Measurements from ENCODE around the gene COL28A1. TPM values are rescaled to one million over a fixed set of nuclear protein-coding genes. Genes with fewer than 3 reads are reported as not detected.
"Not testable (repeated sequence)": the region's sequence is repeated elsewhere in the genome, so short reads cannot be mapped to it uniquely, and the experiment has no call there.

The COL28A1 gene
- polyA plus RNA-seq, 10 donors = 0.51 to 1.8 (median 0.90) TPM

DNA sequence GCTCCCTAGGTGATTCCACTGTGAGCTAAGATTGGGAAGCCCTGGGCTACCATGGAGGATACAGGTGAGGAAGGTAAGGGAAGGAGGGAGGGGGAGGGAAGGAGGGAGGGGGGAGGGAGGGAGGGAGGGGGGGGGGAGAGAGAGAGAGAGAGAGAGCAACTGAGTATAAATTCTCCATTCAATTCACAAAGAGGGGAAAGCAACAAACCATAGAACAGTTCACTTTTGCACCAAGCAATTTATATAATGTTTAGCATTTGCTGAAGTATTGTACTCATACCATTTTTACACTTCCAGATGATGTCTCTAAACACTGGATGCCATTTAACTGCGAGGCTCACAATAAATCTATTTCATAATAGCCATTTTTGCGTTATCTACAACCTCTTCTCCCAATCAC, 118.3 kb downstream of the COL28A1 start:
- DNase-seq = no peak

DNA sequence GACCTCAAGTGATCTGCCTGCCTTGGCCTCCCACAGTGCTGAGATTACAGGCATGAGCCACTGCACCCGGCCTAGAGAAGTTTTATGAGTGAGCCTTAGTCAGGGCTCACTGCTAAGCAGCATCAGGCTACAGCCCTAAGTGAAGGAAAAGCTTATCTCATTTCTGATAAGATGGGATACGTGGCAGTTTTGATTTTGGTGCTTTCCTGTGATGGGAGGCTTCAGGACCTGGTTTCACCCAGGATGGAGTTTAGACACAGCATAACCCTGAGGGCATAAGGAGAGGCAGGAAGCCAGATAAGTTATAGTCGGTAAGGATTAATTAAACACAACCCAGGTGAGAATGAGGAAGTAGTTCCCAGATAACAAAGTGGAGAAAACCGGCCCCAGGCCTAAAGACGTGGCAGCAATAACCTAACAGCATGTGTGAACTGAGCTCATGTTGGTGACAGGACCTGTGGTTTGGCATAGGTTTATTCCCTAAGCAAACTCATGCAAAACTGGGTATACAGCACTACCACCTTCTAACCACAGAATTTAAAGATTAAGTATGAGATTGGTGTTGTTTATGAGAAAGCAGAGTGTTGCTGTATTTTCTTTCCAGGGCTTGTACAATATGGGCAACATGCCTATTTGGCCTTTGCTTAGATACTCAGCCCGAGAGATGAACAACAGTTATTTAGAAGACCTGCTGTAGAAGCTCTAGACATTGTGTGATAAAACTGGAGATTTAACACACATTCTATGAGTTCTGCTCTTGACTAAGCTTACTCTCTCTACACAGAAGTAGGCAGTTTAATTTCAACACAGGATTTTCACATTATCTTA, 119.4 kb downstream of the COL28A1 start:
- peak in 1 of 3 donors; percentile 34 for DNase-seq

DNA sequence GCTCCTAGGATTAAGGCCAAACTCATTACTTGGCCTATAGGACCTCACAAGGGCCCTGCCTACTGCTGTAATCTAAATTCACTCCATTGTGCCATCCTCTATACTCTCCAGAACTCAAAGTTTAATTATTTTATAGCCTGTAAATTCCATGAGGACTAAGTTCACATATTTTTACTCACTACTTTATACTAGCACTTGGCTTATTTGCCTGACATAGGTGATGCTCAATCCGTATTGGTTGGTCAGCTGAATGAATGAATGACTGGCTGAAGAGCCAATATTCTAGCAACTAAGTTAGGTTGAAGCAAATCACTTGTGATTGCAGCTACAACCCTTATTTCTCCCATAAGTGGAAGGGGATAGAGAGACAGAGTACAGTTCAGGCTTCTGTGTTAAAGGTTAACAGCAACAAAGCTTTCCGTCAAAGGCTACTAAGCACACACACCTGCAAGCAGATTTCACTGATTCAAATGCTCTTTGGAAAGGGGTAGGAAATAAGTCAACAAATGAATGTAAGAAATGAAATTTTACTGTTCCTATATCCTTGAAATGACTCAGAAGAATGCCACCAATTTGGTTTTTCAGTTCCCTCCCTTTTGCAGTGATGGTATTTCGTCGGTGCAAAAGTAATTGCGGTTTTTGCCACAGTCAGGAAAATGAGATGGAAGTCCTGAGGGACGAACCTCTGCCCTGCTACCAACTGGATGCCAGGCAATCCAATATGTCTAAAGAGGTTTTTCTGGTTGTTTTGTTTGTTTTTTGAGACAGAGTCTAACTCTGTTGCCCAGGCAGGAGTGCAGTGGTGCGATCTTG, 120.7 kb downstream of the COL28A1 start:
- no peak for DNase-seq

DNA sequence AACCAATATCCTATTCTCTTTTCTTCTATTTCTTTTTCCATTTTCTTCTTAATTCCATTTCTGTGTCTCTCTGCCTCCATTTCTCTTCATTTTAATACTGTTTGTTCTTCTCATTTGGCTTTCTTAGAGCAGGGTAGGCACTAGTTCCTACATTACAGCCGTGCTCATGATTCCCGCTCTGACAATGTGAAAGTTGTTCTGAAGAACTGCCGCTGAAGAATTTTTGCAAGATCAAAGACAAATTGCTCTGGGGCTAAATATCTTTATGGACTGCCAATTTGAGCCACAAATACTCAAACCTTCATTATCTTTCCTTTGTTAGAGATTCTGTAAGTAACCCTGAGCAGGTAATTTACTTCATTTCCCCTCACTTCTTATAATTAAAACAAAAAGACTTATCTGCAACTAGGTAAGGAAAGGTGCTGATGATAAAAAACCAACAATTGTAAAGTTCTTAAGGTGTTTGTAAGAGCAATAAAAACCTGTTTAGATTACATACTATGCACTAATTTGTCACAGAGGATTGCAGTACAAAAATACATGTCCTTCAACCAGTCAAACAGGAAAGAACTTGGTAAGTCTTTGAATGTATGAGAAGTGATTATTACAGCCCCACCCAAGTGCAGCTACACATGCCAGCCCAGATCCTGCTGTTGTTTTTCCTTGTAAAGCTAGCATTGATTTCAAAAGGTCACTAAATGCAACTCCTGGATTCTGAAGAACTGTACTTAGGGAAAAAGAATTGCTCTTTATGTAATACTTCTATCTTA, 127.5 kb downstream of the COL28A1 start:
- DNase-seq = no peak

DNA sequence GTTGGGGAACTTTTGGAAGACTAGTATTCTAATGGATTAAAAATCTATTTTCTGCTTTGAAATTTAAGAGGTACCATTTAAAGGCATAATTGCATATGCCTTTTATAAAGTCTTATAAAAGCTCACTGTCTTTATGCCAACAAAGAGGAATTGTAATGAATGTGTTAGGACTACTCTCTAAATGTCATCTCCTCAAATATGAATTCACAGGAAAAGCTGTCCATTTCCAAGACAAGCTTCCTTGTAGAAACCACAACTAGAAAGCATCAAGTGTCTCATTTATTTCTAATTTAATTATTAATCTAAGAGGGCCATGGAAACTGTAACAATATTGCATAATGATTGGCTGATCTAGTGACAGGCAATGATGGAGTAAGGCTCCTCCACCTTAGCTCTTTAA, 130.2 kb downstream of the COL28A1 start:
- no peak for DNase-seq

DNA sequence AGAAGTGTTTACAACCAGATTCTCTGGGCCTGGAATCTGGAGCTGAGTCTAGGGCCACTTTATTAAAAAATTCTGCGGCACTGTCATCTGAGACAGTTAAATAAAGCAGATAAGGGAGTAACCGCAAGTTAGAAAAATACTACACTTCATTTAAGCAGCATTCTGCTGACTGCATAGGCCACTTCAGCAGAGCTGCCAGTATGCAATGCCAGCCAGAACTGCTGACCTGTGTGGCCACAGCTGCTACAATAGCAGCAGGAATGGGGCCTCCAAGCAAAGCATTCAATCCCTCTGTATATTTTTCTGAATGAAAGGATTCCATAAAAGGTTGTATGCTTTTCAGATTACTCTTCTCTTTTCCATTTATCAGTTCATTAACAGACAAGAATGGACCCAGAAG, 136.0 kb downstream of the COL28A1 start:
- no peak for DNase-seq

DNA sequence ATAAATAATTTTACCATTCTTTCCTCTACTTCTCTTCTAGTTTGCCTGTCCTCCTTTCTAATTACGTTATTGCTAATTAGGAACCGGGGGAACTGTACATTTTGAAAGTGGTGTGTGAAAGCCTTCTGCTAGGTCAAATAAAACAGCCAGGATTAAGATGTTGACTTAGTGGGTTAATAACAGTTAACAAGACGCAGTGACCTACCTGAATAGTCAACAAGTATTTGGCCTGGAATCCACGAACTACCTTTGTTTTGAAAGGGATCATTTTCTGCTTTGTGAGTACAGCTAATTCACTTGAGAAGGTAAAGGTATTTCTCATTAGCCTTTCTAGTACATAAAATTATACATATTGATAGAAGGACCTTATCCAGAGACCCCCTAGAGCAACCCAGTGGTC, 139.9 kb downstream of the COL28A1 start:
- no peak for DNase-seq

DNA sequence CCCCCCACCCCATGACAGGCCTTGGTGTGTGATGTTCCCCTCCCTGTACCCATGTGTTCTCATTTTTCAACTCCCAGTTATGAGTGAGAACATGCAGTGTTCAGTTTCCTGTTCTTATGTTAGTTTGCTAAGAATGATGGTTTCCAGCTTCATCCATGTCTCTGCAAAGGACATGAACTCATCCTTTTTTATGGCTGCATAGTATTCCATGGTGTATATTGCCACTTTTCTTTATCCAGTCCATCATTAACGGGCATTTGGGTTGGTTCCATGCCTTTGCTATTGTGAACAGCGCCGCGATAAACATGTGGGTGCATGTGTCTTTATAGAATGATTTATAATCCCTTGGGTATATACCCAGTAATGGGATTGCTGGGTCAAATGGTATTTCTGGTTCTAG, 147.5 kb downstream of the COL28A1 start:
- not testable (repeated sequence) for DNase-seq

DNA sequence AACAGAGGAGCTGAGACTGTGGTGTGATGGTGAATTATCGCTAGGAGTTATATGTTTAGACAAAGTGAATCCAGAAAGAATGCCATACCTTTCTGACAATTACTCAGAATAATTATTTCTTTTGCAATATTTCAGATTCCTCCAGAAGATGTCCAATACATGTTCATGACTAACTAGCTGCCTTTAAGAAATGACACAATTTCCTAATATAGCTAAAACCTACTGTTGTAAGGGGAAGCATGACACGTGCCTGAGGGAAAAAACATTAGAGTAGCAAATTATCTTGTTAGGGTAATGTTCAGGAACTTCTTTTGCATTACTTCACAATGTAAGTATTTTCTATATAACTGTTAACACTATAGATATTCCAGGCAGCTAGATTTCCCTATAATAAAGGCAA, 150.3 kb downstream of the COL28A1 start:
- no peak for DNase-seq

DNA sequence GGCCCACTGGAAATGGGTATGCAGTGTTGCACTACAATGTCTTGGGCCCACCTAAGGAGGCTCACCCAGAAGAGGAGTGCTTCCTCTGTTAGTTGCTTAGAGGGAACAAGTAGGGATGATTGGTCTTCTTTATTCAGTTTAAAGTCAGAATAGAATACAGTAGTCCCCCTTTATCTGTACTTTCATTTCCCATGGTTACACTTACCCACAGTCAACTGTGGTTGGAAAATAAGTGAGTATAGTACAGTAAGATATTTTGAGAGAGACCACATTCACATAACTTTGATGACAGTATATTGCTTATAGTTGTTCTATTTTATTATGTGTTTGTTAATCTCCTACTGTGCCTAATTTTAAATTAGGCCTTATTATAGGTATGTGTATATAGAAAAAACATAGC, 151.4 kb downstream of the COL28A1 start:
- DNase-seq = no peak

DNA sequence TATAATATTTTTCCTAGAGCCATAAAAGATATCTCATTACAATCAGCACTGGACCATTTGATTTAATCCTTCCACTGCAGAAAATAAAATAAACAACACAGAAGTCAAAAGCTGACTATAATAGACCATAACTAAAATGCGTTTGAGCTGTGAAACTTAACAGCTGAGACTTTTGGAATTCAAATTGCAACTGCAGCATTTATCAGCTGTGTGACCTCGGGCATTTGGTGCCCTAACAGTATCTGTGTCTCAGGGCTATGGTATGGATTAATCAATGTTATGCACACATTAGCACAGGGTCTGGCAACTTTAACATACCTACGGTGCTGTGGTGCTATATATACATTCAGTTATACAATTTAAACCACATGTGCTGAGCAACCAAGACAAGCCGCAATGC, 160.1 kb downstream of the COL28A1 start:
- DNase-seq = peak in 2 of 3 donors; percentile 4 to 20

DNA sequence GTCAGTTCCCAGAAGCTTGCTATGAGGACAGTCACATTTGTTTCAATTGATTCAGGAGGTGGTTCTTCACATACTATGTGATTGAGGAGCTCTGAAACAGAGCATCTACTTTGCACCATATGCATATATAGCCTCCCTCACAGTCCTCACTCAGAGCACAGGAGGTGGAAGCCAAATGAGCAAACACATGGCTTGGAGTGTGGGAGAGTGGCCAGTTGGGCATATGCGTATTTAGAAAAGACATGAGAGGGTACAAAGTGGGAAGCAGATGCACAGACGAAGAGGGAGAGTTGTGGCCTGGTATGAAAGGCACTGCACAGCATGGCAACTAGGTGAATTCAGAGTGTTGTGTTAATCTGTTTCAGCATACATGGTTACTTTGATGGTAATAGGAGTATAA, 165.6 kb downstream of the COL28A1 start:
- no peak for DNase-seq

DNA sequence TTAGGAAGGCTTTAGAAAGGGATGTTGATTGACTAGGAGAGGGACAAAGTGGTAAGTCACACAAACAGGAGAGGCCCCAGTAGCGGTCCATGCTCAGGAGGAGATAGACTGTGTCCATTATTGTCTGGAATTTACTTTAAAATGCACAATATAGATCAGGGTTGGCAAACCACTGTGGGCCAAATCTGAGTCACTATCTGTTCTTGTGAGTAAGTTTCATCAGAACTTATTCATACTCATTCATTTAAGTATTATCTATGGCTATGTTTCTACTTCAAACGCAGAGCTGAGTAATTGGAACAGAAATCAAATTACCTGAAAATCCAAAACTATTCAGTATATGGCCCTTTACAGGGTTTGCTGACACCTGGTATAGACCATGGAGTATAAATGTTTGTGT, 166.5 kb downstream of the COL28A1 start:
- no peak for DNase-seq

DNA sequence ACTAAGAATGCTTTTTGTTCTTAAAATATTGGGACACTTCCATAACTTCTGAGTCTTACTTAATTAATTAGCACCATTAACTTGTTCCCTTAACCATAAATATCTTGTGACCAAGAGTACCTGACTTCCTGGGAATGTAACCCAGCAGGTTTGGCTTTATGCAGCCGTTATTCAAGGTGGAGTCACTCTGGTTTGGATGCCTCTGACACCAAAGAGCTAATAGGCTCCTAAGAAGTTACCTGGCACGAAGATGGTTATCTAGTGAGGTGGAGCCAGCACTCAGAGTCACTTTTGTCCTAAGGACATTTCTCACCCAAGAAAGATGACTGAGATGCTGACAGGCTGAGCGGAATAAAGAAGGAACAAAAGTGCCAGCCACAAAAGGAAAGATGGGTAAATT, 181.0 kb downstream of the COL28A1 start:
- DNase-seq = no peak

DNA sequence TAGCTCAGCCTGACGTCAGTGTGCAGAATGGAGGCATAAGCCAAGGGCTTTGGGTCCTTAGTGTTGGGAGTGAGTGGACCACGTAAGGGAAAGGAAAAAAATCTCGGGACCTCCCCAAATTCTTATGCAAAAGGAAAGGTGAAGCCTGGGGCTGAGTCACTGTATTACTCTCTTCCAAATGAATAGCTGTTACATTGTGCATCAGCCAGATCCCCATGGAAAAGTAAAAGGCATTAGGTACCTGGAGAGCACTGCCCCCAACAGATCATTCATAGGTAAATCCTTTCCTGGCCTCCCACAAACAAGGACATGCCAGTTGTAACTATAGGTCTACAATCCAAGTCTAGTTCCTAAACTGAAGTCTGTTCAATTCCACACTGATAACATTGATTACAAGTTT, 182.8 kb downstream of the COL28A1 start:
- DNase-seq = no peak

DNA sequence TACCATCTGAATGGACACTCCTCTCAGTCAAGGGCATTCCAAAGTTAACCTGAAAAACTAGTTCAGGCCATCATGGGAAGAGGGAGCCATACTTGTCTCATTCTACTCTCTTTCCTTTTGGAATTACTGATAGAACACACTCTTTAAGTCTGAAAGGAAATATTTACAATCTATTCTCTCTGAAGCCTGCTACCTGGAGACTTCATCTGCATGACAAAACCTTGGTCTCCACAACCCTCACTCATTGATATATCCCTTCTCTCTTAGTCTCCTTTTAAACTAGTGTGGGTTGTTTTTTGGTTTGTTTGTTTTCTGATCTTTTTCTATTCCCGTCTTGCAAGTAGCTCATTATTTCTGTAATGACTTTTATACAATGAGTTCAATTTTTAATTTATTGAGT, 183.8 kb downstream of the COL28A1 start:
- DNase-seq = no peak

DNA sequence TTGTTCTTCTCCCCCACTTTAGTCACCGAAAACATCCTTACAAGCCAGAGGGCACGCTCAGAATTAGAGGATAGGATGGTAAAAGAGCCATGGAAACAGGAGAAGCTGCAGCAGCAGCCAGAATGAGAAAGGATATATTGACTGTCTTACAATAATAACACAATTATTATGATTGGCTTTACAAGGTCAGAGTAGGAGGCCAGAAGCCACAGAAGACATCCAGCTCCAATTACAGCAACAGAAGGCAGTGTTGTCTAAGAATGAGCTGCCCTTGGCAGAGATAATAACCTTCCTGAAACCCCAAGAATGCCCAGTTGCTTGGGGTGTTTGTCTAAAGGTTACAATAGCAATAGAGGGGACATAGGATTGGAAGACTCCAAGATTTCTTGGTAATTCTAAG, 184.5 kb downstream of the COL28A1 start:
- no peak for DNase-seq

DNA sequence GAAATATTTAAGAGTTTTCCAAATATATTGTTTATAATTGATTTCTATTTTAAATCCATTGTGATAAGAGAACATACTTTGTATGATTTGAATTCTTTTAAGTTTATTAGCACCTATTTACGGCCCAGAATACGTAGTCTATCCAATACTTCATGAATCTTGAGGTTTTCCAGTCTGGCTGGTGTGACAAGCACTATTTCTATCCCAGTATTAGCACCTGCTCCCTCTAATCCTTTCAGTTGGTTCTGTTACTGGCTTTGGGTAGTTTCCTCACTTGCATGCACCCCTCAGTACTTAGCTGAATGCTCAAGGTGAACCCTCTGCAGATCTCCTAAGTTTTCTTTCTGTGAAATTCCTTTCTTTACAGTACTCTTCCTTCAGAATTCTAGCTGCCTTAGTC, 186.5 kb downstream of the COL28A1 start:
- DNase-seq = no peak

DNA sequence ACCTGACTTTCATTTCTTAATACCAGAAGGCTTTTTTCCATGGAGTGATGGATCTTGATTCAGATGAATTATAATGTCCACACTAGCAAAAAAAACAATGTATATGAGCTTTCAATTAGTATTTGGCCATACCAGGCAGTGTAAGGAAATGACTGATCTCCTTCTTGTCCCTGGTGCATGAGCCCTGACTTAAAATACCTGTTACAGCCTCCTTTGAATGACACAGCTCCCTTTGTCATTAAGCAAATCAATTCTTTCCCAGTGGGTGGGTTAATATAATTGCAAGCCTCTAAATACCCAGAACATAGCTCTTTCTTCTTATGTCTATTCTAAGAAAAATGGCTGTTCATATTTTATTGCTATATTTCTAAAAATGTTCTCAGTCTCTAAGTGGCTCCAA, 188.6 kb downstream of the COL28A1 start:
- no peak for DNase-seq

DNA sequence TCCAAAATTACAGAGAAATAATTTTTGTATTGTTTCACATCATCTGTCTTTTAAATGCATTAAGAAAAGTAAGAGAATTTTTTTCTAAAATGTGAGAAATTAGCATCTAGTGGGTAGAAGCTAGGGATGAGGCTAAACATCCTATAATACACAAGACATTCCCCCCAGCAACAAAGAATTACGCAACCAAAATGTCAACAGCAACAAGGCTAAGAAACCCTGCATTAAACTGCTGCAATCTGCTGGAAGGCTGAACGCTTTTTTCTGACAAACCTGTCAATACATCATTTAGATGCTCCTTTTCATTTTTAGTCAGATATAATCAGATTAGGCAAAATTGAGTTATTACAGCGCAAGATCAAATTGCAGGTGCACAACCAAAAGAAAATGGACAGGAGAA, 191.1 kb downstream of the COL28A1 start:
- no peak for DNase-seq

DNA sequence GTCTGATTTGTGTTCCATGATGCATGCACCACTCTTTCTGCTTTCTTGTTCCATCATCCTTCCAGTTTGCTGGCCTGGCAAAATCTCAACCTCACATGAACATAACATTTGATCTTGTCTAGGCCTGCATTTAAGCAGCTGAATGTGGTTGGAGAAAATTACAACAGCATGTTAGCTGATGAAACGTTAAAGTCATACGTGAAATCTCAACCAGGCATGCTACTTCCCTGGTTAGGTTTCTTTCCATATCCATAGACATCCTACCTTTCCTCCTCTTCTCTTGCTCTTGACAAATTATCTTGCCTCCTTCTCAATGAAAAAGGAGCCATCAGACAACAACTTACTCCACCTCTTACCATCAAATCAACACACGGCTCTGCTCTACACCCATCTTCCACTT, 199.8 kb downstream of the COL28A1 start:
- DNase-seq = no peak

DNA sequence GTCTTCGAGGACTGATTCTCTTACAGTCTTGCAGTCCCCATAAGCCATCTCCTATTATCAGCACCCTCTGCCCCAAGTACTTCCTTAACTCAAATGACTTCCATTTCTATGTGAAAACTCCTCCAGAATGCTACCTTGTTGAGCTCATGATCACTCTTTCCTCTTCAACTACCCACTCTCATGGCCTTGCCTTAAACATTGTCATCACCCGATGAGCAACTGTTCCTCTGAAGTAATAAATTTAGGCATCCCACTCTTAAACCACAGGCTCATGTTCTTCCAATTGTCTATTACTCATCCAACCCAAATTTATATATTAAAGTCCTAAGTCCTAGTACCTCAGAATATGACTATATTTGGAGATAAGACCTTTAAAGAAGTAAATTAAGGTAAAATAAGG, 200.5 kb downstream of the COL28A1 start:
- DNase-seq = no peak

DNA sequence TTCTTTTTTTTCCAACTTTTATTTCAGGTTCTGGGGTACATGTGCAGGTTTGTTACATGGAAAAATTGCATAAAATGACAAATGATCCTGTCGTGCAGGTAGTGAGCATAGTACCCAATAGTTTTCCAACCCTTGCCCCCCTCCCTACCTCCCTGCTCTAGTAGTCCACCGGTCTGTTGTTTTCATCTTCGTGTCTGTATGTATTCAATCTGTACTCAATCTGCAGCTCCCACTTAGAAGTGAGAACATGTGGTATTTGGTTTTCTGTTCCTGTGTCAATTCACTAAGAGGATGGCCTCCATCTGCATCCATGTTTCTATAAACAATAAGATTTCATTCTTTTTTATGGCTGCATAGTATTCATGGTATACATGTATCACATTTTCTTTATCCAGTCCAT, 202.1 kb downstream of the COL28A1 start:
- no peak for DNase-seq
